Measurements from ENCODE around the gene DLGAP4. TPM values are rescaled to one million over a fixed set of nuclear protein-coding genes. Genes with fewer than 3 reads are reported as not detected.

Gene DLGAP4
- total and polyA plus RNA-seq, 9 of the 15 experiments (the other 6 are each of a cell fraction or from before 2014, with no cell fraction given) = 0.31 to 34.1 (median 4.5) TPM

- TF ChIP-seq FOXK2 (conservative IDR thresholded peaks at IDR 0.05 in 1 of 2, IDR thresholded peaks at IDR 0.05 in 1 of 2; ENCODE audit: low read depth in 2 of 2) = peak in 1 of 2 experiments; percentile 43; a peak in 1 of 4 replicates
- no peak for TF ChIP-seq SIRT6 (IDR thresholded peaks at IDR 0.05; ENCODE audit: low read depth, low read length)
- TF ChIP-seq SMC3 (conservative IDR thresholded peaks at IDR 0.05; ENCODE audit: insufficient read depth, low read depth, low read length) = peak; percentile 58
- no peak for TF ChIP-seq LEF1 (IDR thresholded peaks at IDR 0.05)
- TF ChIP-seq NFE2 (IDR thresholded peaks at IDR 0.05; ENCODE audit: low read depth) = no peak
- no peak for TF ChIP-seq CCAR2 (IDR thresholded peaks at IDR 0.05; ENCODE audit: low read depth, low read length)
- no peak for TF ChIP-seq HDAC3 (IDR thresholded peaks at IDR 0.05; ENCODE audit: borderline replicate concordance, partially characterized antibody)
- no peak for TF ChIP-seq ZNF77 (CRISPR knock-in tag; IDR thresholded peaks at IDR 0.05)
- no peak for TF ChIP-seq PTBP1 (IDR thresholded peaks at IDR 0.05; ENCODE audit: low read depth, low read length)
- peak; percentile 50 for TF ChIP-seq BHLHE40 (IDR thresholded peaks at IDR 0.05; ENCODE audit: low read length)
- TF ChIP-seq CREB3L1 (IDR thresholded peaks at IDR 0.05; ENCODE audit: borderline replicate concordance, low read depth) = peak; percentile 53; the same call in 1 of the 2 replicates
- TF ChIP-seq ARID3B (CRISPR knock-in tag; IDR thresholded peaks at IDR 0.05; ENCODE audit: borderline replicate concordance) = no peak
- no peak for TF ChIP-seq ZNF316 (IDR thresholded peaks at IDR 0.05)
- TF ChIP-seq SIX5 (IDR thresholded peaks at IDR 0.05; ENCODE audit: borderline replicate concordance in 1 of 2, insufficient read depth in 1 of 2, low read depth in 1 of 2, low read length in 2 of 2) = no peak
- TF ChIP-seq SP1 (CRISPR knock-in tag; IDR thresholded peaks at IDR 0.05) = no peak
- TF ChIP-seq ZNF407 (IDR thresholded peaks at IDR 0.05; ENCODE audit: low read depth) = no peak
- no peak for TF ChIP-seq RBM22 (IDR thresholded peaks at IDR 0.05; ENCODE audit: low read depth, low read length, poor library complexity, severe bottlenecking)
These were observed 93.2 kb downstream of the DLGAP4 start (continued) for GRCh38 chr20:36399147-36399968.

All from K562 (cell line).